ENCODE measurements around the gene LYST.

DNA sequence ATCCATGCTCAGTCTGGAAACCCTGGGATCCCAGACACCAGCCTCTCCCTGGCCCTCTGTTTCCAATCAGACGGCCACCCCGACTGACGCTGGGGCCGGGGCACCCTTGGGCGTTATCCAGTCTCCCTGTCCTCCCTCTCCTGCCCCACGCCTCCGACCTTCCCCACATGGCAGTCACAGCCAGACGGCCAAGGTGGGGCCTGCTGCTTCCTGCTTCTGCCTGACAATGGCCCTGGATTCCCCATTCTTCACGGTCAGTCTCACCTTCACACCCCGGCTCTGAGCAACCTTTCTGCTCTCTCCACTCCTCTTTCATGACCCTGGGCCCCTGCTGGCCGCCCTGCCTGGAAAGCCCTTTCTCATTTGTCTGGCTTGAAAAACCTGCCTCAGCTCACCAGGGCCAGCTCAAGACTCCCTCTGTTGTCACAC lies 223.7 kb downstream of the LYST start:
- TF ChIP-seq RAD21 (conservative IDR thresholded peaks at IDR 0.05): no peak
- TF ChIP-seq, protein P1, sequence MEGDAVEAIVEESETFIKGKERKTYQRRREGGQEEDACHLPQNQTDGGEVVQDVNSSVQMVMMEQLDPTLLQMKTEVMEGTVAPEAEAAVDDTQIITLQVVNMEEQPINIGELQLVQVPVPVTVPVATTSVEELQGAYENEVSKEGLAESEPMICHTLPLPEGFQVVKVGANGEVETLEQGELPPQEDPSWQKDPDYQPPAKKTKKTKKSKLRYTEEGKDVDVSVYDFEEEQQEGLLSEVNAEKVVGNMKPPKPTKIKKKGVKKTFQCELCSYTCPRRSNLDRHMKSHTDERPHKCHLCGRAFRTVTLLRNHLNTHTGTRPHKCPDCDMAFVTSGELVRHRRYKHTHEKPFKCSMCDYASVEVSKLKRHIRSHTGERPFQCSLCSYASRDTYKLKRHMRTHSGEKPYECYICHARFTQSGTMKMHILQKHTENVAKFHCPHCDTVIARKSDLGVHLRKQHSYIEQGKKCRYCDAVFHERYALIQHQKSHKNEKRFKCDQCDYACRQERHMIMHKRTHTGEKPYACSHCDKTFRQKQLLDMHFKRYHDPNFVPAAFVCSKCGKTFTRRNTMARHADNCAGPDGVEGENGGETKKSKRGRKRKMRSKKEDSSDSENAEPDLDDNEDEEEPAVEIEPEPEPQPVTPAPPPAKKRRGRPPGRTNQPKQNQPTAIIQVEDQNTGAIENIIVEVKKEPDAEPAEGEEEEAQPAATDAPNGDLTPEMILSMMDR (IDR thresholded peaks at IDR 0.05; ENCODE audit: poor library complexity, severe bottlenecking): no peak
- no peak for TF ChIP-seq EP300 (conservative IDR thresholded peaks at IDR 0.05; ENCODE audit: poor library complexity, severe bottlenecking)
- TF ChIP-seq, protein P2, sequence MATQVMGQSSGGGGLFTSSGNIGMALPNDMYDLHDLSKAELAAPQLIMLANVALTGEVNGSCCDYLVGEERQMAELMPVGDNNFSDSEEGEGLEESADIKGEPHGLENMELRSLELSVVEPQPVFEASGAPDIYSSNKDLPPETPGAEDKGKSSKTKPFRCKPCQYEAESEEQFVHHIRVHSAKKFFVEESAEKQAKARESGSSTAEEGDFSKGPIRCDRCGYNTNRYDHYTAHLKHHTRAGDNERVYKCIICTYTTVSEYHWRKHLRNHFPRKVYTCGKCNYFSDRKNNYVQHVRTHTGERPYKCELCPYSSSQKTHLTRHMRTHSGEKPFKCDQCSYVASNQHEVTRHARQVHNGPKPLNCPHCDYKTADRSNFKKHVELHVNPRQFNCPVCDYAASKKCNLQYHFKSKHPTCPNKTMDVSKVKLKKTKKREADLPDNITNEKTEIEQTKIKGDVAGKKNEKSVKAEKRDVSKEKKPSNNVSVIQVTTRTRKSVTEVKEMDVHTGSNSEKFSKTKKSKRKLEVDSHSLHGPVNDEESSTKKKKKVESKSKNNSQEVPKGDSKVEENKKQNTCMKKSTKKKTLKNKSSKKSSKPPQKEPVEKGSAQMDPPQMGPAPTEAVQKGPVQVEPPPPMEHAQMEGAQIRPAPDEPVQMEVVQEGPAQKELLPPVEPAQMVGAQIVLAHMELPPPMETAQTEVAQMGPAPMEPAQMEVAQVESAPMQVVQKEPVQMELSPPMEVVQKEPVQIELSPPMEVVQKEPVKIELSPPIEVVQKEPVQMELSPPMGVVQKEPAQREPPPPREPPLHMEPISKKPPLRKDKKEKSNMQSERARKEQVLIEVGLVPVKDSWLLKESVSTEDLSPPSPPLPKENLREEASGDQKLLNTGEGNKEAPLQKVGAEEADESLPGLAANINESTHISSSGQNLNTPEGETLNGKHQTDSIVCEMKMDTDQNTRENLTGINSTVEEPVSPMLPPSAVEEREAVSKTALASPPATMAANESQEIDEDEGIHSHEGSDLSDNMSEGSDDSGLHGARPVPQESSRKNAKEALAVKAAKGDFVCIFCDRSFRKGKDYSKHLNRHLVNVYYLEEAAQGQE (IDR thresholded peaks at IDR 0.05; ENCODE audit: borderline replicate concordance): no peak

Measured in neural cell (in vitro differentiated cells).